Ascending aorta (tissue), 2 donors: ENCODE data around the gene MCRIP2. TPM values are rescaled to one million over a fixed set of nuclear protein-coding genes. Genes with fewer than 3 reads are reported as not detected.
"Not testable (repeated sequence)": the region's sequence is repeated elsewhere in the genome, so short reads cannot be mapped to it uniquely, and the experiment has no call there.

Source experiments
- DNase-seq, 2 donors: peaks; one replicate each; pipeline ENCODE4 v3.0.0-alpha.2; 2019; ENCODE audit warnings: low spot score in 2 of 2
- H3K27ac ChIP-seq, 2 donors: fragments of 200-600 bp; sonication (generic); one replicate each; pipeline ENCODE4 v1.5.1; 2016 to 2017; ENCODE audit warnings: mild to moderate bottlenecking in 1 of 2
- H3K27me3 ChIP-seq: fragments of 200-600 bp; sonication (generic); one replicate; pipeline ENCODE4 v1.5.1; 2017
- H3K36me3 ChIP-seq, 2 donors: fragments of 200-600 bp; sonication (generic); one replicate each; pipeline ENCODE4 v1.5.1; 2016
- H3K4me1 ChIP-seq, 2 donors: fragments of 200-600 bp; sonication (generic); one replicate each; pipeline ENCODE4 v1.5.1; 2016 to 2017; ENCODE audit warnings: mild to moderate bottlenecking in 1 of 2
- H3K4me3 ChIP-seq, 2 donors: fragments of 200-600 bp; sonication (generic); one replicate each; pipeline ENCODE4 v1.5.1; 2016 to 2017; ENCODE audit warnings: mild to moderate bottlenecking in 1 of 2
- H3K9me3 ChIP-seq, 2 donors: fragments of 200-600 bp; sonication (generic); one replicate each; pipeline ENCODE4 v1.5.1; 2016
- CTCF ChIP-seq, 3 experiments: fragments of 200-600 bp in 2 of 3; fragments of 450-650 bp in 1 of 3; sonication (generic) in 2 of 3; IDR thresholded peaks; one replicate each; pipeline ENCODE4 v1.5.1; 2016 to 2019; ENCODE audit warnings: antibody characterized with exemption in 3 of 3, mild to moderate bottlenecking in 1 of 3, moderate library complexity in 1 of 3
- intact Hi-C: fragments of 100-400 bp; cut with DNase I; formaldehyde crosslinking; loops from one replicate; pipeline ENCODE4 v1.15.1; 2023
- total RNA-seq: library from RNA; depleted of rRNA; stranded (reverse); fragments of >200 nt; gene quantifications from one replicate; pipeline ENCODE4 v1.1.0, GENCODE V29; 2016

The MCRIP2 gene
- total RNA-seq, 1 donor from 2014 or later = 92.9 TPM

DNA sequence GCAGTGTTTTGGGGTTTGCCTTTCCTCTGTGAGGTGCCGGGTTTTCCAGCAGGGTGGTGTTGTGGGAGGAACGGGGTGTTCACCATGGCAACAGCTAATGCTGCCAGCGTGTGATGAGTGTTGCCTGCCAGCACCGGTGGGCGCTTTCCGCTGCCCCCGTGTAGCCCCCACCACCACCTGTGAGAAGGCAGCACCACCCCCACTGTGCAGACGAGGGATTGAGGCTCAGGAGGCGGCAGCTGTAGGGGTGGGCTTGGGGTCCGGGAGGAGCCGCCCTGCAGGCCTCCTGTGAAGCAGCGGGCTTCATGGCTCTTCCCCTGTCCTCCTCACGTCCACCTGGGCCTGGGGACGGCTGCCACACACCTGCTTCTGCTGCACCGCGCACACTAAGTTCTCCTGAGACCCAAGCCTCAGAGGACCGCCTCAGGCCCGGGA, 46.5 kb upstream of the MCRIP2 start:
- no peak for DNase-seq
- no peak overlapping the region for H3K27ac ChIP-seq
- intact Hi-C loops = no loop called here
- peaks cover 5 to 18% of the 10 kb centered on the region in 2 donors for H3K36me3 ChIP-seq
- no peak overlapping the region for H3K4me3 ChIP-seq
- TF ChIP-seq CTCF (IDR thresholded peaks at IDR 0.05) = no peak
- H3K4me1 ChIP-seq = peaks cover 0 to 19% of the 10 kb centered on the region in 2 donors
- H3K27me3 ChIP-seq = no peaks in the 10 kb centered on the region
- H3K9me3 ChIP-seq = no peaks in the 10 kb centered on the region

DNA sequence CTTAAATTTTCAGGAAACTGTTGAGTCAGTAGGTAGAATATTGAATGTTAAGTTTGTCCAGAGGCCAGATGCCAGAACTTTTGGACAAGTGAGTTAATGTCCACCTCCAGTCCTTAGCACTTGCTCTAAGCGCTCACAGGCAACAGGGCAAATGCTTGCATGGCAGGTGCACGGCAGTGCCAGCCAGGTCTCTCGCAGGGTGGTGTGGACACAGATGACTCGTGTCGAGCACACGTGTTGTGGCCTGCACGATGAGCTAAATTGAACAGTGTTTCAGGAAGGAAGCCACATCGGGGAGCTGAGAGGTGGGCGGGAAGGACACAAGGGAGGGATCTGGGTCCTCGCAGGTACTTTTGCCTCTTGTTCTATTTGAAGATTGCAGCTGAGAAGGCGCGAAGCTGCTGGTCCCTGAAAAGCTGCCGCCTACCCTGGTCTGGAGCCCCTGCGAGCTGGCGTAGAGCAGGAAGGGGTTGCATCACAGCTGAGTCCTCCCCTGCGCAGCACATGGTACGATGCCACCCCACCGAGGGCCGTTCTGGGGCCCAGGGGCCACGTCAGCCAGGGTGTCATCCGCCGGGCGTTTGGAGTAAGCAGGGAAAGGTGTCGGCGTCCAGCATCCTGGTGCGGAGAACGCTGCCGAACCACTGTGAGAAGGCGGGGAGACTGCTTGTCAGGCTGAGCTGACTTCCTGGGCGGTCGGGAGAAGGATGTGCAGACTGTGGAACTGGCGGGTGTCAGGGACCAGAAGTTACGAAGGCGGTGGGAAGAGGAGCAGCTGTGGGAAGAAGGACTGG, 45.5 kb upstream of the MCRIP2 start:
- Histone ChIP-seq H3K4me3 (no peak overlapping the region), H3K36me3 (peaks cover 9 to 20% of the 10 kb centered on the region in 2 donors), H3K27me3 (no peaks in the 10 kb centered on the region), H3K4me1 (peaks cover 0 to 13% of the 10 kb centered on the region in 2 donors), H3K27ac (no peak overlapping the region), H3K9me3 (no peaks in the 10 kb centered on the region)
- intact Hi-C loops = no loop called here
- no peak for DNase-seq
- no peak for TF ChIP-seq CTCF (IDR thresholded peaks at IDR 0.05)

DNA sequence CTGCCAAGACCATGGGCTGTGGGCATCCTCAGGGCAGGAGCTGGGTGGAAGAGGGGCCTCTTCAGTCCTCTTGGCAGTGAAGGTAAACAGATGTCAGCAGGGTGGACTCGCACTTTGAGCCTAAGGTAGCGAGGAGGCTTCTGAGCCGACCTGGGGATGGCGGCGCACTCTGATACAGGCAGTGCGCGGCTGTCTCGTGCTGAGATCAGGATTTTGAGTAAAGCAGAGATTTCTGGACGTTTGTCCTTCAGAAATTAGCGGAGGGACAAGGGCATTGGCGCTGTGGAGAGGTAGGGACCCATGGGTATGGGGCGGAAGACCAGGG, 44.9 kb upstream of the MCRIP2 start:
- Histone ChIP-seq H3K9me3 (no peaks in the 10 kb centered on the region), H3K4me1 (peaks cover 0 to 8% of the 10 kb centered on the region in 2 donors), H3K27ac (no peak overlapping the region), H3K27me3 (no peaks in the 10 kb centered on the region), H3K4me3 (no peak overlapping the region), H3K36me3 (peaks cover 9 to 20% of the 10 kb centered on the region in 2 donors)
- intact Hi-C loops = no loop called here
- TF ChIP-seq CTCF (IDR thresholded peaks at IDR 0.05) = no peak
- no peak for DNase-seq

- H3K4me3 ChIP-seq, H3K9me3 ChIP-seq, DNase-seq, H3K27ac ChIP-seq, H3K4me1 ChIP-seq, H3K27me3 ChIP-seq, intact Hi-C loops: not testable (repeated sequence)
- H3K36me3 ChIP-seq = peaks cover 9 to 20% of the 10 kb centered on the region in 2 donors
Observed at GRCh38 chr16:597655-598054, 44.0 kb upstream of the MCRIP2 start.

GRCh38 chr16:598823-599739, 42.5 kb upstream of the MCRIP2 start:
- H3K36me3 ChIP-seq = peaks cover 9 to 17% of the 10 kb centered on the region in 2 donors
- TF ChIP-seq CTCF (IDR thresholded peaks at IDR 0.05) = no peak
- no peak for DNase-seq
- intact Hi-C loops = no loop called here
- H3K9me3 ChIP-seq = no peaks in the 10 kb centered on the region
- no peak overlapping the region for H3K27ac ChIP-seq
- no peak overlapping the region for H3K4me3 ChIP-seq
- H3K4me1 ChIP-seq = no peaks in the 10 kb centered on the region
- H3K27me3 ChIP-seq = no peaks in the 10 kb centered on the region

DNA sequence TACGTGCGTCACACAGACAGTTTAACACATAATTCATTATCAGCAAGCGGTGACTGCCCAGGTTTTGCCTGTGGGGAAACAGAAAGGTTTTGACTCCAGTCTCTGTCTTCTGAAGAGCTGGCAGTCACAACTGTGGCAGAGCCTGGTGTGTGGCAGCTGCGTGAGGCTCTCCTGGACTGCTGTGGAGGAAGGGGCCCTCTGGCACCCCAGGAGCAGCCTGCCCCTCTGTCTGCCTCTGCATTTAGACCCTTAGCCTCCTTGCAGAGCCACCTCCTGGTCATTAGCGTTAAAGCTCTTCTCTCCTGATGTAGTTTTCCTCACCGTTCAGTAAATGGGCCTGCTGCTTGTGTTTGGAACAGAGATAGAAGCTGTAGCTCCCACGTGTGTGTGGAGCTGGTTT, 40.8 kb upstream of the MCRIP2 start:
- Histone ChIP-seq H3K9me3 (no peaks in the 10 kb centered on the region), H3K27ac (no peak overlapping the region), H3K4me3 (no peak overlapping the region), H3K36me3 (peaks cover 9 to 17% of the 10 kb centered on the region in 2 donors), H3K4me1 (no peaks in the 10 kb centered on the region), H3K27me3 (no peaks in the 10 kb centered on the region)
- intact Hi-C loops = no loop called here
- DNase-seq = no peak
- TF ChIP-seq CTCF (IDR thresholded peaks at IDR 0.05) = no peak
